Measurements from ENCODE around the gene S100A7A.

DNA sequence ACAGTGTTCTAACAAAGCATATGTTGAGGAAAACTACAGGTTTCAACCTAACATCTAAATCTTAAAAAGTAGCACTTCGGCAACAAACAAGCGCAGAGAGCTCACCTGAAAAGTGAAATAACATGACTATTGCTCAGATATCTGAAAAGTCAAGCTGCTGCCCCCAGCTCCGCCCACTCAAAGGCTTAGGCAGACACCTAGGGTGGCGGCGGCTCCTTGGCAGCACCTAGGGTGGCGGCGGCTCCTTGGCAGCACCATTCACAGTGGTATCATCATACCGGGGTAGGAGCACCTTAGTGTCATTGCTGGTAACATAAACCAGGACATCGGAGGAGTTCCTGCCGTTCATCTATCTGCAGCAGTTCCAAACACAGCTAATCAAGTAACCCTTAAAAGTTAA lies 36.7 kb upstream of the S100A7A start:
- TF ChIP-seq, protein P1, sequence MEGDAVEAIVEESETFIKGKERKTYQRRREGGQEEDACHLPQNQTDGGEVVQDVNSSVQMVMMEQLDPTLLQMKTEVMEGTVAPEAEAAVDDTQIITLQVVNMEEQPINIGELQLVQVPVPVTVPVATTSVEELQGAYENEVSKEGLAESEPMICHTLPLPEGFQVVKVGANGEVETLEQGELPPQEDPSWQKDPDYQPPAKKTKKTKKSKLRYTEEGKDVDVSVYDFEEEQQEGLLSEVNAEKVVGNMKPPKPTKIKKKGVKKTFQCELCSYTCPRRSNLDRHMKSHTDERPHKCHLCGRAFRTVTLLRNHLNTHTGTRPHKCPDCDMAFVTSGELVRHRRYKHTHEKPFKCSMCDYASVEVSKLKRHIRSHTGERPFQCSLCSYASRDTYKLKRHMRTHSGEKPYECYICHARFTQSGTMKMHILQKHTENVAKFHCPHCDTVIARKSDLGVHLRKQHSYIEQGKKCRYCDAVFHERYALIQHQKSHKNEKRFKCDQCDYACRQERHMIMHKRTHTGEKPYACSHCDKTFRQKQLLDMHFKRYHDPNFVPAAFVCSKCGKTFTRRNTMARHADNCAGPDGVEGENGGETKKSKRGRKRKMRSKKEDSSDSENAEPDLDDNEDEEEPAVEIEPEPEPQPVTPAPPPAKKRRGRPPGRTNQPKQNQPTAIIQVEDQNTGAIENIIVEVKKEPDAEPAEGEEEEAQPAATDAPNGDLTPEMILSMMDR (conservative IDR thresholded peaks at IDR 0.05), result no peak
- TF ChIP-seq ZFX (IDR thresholded peaks at IDR 0.05), result no peak
